ENCODE data around the gene TFCP2L1. TPM values are rescaled to one million over a fixed set of nuclear protein-coding genes. Genes with fewer than 3 reads are reported as not detected.
"Not testable (repeated sequence)": the region's sequence is repeated elsewhere in the genome, so short reads cannot be mapped to it uniquely, and the experiment has no call there.

Gene TFCP2L1
- total and polyA plus RNA-seq, 11 donors: 0.04 to 1.5 (median 0.17) TPM; not detected in 1

DNA sequence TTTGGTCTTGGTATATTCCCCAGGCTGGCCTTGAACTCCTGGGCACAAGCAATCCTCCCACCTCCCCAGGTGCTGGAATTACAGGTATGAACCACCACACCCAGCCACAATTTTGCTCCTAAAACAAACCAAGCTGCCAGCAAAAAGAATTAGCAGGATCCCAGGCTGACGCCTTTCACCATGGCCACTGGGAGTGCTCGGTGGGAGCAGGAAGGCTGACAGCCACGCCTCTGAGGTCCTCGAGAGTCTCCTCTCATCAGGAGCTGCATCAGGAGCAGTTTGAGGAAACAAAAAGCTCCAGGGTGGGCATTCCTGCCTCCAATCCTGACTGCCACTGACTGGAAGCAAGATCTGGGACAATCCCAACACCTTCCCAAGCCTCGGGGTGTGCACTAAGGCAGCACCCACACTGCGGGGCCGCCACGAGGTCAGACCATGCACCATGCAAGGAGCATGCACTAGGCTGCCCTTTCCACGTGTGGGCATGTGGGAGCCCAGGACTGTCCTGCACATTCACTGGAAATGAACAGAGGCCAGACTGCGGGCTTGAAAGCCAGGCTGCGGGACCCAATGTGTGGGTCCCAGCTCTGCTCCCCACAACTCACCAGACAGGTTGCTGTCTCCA, 51.4 kb downstream of the TFCP2L1 start:
- DNase-seq (no peak), ATAC-seq (no peak)
- intact Hi-C loops (cut with DNase I): no loop called here
- H3K9me3 ChIP-seq: no peaks in the 10 kb centered on the region
- no peaks in the 10 kb centered on the region for H3K4me1 ChIP-seq
- peaks cover 0 to 10% (median 0%) of the 10 kb centered on the region in 9 donors for H3K27me3 ChIP-seq
- no peak overlapping the region for H3K4me3 ChIP-seq
- H3K27ac ChIP-seq: no peak overlapping the region
- TF ChIP-seq, protein P1, sequence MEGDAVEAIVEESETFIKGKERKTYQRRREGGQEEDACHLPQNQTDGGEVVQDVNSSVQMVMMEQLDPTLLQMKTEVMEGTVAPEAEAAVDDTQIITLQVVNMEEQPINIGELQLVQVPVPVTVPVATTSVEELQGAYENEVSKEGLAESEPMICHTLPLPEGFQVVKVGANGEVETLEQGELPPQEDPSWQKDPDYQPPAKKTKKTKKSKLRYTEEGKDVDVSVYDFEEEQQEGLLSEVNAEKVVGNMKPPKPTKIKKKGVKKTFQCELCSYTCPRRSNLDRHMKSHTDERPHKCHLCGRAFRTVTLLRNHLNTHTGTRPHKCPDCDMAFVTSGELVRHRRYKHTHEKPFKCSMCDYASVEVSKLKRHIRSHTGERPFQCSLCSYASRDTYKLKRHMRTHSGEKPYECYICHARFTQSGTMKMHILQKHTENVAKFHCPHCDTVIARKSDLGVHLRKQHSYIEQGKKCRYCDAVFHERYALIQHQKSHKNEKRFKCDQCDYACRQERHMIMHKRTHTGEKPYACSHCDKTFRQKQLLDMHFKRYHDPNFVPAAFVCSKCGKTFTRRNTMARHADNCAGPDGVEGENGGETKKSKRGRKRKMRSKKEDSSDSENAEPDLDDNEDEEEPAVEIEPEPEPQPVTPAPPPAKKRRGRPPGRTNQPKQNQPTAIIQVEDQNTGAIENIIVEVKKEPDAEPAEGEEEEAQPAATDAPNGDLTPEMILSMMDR (IDR thresholded peaks at IDR 0.05): no peak
- TF ChIP-seq POLR2A (IDR thresholded peaks at IDR 0.05): no peak
- WGBS, 4 donors: 69 to 79% (median 74%) methylated on average over 10 to 11 of the region's 11 CpGs
- H3K36me3 ChIP-seq: no peaks in the 10 kb centered on the region

DNA sequence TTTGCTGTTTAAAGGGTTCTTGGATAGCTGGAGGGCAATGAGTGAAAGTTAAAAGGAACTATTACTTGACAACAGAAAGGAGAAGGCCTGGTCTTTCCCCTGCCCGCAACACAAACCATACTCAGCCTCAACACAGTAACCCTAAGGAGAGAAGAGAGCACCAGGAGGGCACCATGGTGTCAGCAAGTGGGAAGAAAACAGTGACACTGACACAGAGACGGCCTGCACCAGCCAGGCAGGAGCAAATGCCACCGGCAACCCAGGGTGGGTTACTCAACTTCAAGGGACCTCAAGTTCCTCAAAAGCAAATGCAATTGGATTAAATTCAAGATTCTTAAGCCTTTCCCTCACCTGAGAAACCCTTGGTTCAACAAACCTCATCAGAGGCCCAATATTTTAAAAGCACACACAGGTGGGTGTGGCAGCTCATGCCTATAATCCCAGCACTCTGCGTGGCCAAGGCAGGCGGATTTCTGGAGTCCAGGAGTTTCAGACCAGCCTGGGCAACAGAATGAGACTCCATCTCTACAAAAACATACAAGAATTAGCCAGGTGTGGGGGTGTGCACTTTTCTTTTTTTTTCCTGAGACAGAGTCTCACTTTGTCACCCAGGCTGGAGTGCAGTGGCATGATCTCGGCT, 52.3 kb downstream of the TFCP2L1 start:
- no peaks in the 10 kb centered on the region for H3K9me3 ChIP-seq
- no peak overlapping the region for H3K4me3 ChIP-seq
- DNase-seq (no peak), ATAC-seq (no peak)
- no peaks in the 10 kb centered on the region for H3K4me1 ChIP-seq
- WGBS, 4 donors: 88 to 96% (median 90%) methylated on average over 6 of the region's 6 CpGs
- no peak for TF ChIP-seq POLR2A (IDR thresholded peaks at IDR 0.05)
- TF ChIP-seq, protein P1 (IDR thresholded peaks at IDR 0.05): no peak
- H3K27ac ChIP-seq: no peak overlapping the region
- H3K27me3 ChIP-seq: peaks cover 0 to 8% (median 0%) of the 10 kb centered on the region in 9 donors
- H3K36me3 ChIP-seq: no peaks in the 10 kb centered on the region
- intact Hi-C loops (cut with DNase I): no loop called here

DNA sequence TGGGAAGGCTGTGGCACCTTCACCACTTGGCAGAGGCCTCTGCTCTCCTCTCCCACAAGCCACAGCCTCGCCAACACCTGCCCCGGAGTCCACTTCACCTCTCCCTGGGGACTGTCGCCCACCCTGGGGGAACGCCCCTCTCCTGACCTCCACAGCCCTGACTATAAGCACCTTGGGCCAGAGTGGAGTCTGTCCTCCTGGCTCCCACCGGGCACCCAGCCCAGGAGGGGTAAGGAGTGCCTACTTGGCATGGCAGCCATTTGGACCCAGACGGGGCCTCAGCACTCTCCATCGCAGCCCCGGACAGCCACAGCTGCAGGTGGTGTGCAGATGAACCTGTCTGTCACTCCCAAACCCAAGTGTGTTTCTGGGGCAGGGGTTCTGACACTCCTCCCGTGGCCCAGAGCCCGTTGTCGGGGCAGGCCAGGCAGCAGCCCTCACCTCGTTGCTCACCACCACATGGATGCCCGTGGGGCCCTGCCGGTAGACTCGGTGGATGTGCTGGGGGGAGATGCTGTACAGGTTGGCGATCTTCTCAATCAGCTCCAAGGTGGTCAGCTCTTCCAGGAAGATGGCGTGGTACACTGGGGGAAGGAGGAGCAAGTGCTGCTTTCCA, 53.5 kb downstream of the TFCP2L1 start:
- peak in 1 of 5 donors; percentile 10 for DNase-seq
- 72 to 87% (median 85%) methylated on average over 7 to 17 of the region's 17 CpGs for WGBS, 4 donors
- Histone ChIP-seq H3K9me3 (no peaks in the 10 kb centered on the region), H3K27ac (no peak overlapping the region), H3K4me3 (no peak overlapping the region), H3K36me3 (no peaks in the 10 kb centered on the region), H3K27me3 (peaks cover 0 to 5% (median 0%) of the 10 kb centered on the region in 9 donors), H3K4me1 (no peaks in the 10 kb centered on the region)
- intact Hi-C loops (cut with DNase I): no loop called here
- TF ChIP-seq POLR2A (IDR thresholded peaks at IDR 0.05): no peak
- TF ChIP-seq, protein P1 (IDR thresholded peaks at IDR 0.05): no peak
- peak in 1 of 4 donors; percentile 26 for ATAC-seq

DNA sequence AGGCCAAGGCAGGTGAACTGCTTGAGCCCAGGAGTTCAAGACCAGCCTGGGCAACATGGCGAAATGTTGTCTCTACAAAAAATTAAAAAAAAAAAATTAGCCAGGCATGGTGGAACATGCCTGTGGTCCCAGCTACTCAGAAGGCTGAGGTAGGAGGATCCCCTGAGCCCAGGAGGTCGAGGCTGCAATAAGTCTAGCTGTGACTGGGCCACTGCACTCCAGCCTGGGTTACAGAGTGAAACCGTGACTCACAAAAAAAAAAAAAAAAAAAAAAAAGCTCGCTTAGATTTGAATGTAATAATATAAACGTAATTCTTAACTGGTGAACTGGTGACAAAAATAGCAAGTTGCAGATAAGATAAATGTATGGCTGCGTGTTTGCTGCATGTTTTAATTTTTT, 56.5 kb downstream of the TFCP2L1 start:
- DNase-seq: no peak
- Histone ChIP-seq H3K27ac (no peak overlapping the region), H3K9me3 (no peaks in the 10 kb centered on the region), H3K36me3 (no peaks in the 10 kb centered on the region), H3K4me3 (no peak overlapping the region), H3K27me3 (peaks cover 0 to 3% (median 0%) of the 10 kb centered on the region in 9 donors), H3K4me1 (no peaks in the 10 kb centered on the region)
- intact Hi-C loops (cut with DNase I): no loop called here
- no peak for TF ChIP-seq POLR2A (IDR thresholded peaks at IDR 0.05)
- TF ChIP-seq, protein P1 (IDR thresholded peaks at IDR 0.05): no peak
- no peak for ATAC-seq
- WGBS, 4 donors: 62 to 72% (median 67%) methylated on average over 6 of the region's 6 CpGs

DNA sequence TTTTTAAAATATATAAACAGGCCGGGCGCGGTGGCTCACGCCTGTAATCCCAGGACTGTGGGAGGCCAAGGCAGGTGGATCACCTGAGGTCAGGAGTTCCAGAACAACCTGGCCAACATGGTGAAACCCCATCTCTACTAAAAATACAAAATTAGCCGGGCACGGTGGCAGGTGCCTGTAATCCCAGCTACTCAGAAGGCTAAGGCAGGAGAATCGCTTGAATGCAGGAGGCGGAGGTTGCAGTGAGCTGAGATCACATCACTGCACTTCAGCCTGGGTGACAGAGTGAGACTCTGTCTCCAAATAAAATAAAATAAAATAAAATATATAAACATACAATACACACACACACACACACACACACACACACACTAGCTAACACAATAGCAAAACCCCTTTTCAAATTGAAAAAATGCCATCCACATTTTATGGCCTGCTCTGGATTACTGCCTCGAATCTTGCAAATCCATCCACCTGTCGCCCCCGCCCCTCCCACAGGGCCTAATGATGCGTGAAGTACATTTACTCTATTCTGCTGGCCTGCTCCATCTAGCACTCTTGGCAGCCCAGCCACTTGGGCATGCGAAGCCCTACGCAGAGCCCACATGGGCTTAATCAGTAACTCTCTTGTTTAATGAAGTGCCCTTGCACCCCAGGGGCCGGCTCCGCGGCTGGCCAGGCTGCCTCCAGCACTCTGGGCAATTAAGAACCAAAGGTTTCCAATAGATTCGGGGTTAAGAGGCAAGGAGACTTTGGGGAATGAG, 57.4 kb downstream of the TFCP2L1 start:
- H3K36me3 ChIP-seq; H3K9me3 ChIP-seq; H3K4me3 ChIP-seq; H3K27ac ChIP-seq; ATAC-seq; H3K4me1 ChIP-seq; DNase-seq; intact Hi-C loops (cut with DNase I); H3K27me3 ChIP-seq: not testable (repeated sequence)
- 87 to 90% (median 89%) methylated on average over 14 to 18 of the region's 18 CpGs for WGBS, 4 donors

DNA sequence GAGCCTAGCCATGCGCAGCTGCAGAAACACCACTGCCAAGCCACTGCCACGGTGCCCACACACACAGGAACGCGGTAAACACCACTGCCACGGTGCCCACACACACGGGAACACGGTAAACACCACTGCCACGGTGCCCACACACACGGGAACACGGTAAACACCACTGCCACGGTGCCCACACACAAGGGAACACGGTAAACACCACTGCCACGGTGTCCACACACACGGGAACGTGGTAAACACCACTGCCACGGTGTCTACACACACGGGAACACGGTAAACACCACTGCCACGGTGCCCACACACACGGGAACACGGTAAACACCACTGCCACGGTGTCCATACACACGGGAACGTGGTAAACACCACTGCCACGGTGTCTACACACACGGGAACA, 59.3 kb downstream of the TFCP2L1 start:
- H3K36me3 ChIP-seq; H3K9me3 ChIP-seq; H3K27me3 ChIP-seq; ATAC-seq; H3K4me1 ChIP-seq; H3K4me3 ChIP-seq; intact Hi-C loops (cut with DNase I); DNase-seq; H3K27ac ChIP-seq: not testable (repeated sequence)
- 93 to 95% (median 94%) methylated on average over 26 of the region's 26 CpGs for WGBS, 4 donors
